K562 (cell line): ENCODE results near the gene CRYBG3. TPM values are rescaled to one million over a fixed set of nuclear protein-coding genes. Genes with fewer than 3 reads are reported as not detected.

Experiments
- ARHGAP35 ChIP-seq: fragments of 450-650 bp; IDR thresholded peaks from 2 replicates; pipeline ENCODE4 v1.6.1; 2018; ENCODE audit not compliant: partially characterized antibody
- CBFB ChIP-seq: sonication (generic); formaldehyde crosslinking; IDR thresholded peaks from 2 replicates; pipeline ENCODE4 v1.4.0; 2020; ENCODE audit warnings: mild to moderate bottlenecking, missing genetic modification reagents
- CREB1 ChIP-seq, 2 experiments: sonication (generic) in 1 of 2; formaldehyde crosslinking in 1 of 2; IDR thresholded peaks; 2 replicates each; pipeline versions ENCODE4 v1.6.1 to v1.8.0; 2012 to 2022; ENCODE audit warnings: inconsistent platforms in 1 of 2, mild to moderate bottlenecking in 1 of 2, missing genetic modification reagents in 1 of 2, moderate library complexity in 1 of 2
- CREM ChIP-seq: IDR thresholded peaks from 2 replicates; pipeline ENCODE4 v1.6.1; 2014; ENCODE audit warnings: antibody characterized with exemption, low read depth
- FOS ChIP-seq: IDR thresholded peaks from 3 replicates; pipeline ENCODE4 v1.6.1; 2011; ENCODE audit not compliant: insufficient read length; ENCODE audit errors: extremely low read depth
- HDAC3 ChIP-seq: fragments of 450-650 bp; IDR thresholded peaks from 2 replicates; pipeline ENCODE4 v1.6.1; 2018; ENCODE audit warnings: borderline replicate concordance, mild to moderate bottlenecking, moderate library complexity; ENCODE audit not compliant: partially characterized antibody
- NCOR1 ChIP-seq: fragments of 450-650 bp; IDR thresholded peaks from 2 replicates; pipeline ENCODE4 v1.6.1; 2016; ENCODE audit warnings: mild to moderate bottlenecking, moderate library complexity
- PHTF2 ChIP-seq: fragments of 250-450 bp; sonication (Bioruptor Pico); IDR thresholded peaks from 2 replicates; pipeline ENCODE4 v1.5.0; 2021; ENCODE audit warnings: mild to moderate bottlenecking
- PPARD ChIP-seq: fragments of 250-450 bp; sonication (Bioruptor Pico); IDR thresholded peaks from 2 replicates; pipeline ENCODE4 v1.8.0; 2022; ENCODE audit warnings: inconsistent platforms, mild to moderate bottlenecking, moderate library complexity
- SIX5 ChIP-seq, 2 experiments: IDR thresholded peaks; 2 replicates each; pipeline ENCODE4 v1.6.1; 2011; ENCODE audit warnings: low read length in 2 of 2, borderline replicate concordance in 1 of 2, low read depth in 1 of 2, mild to moderate bottlenecking in 1 of 2, moderate library complexity in 1 of 2; ENCODE audit not compliant: insufficient read depth in 1 of 2
- TSC22D4 ChIP-seq: fragments of 450-650 bp; IDR thresholded peaks from 2 replicates; pipeline ENCODE4 v1.6.1; 2016; ENCODE audit warnings: missing genetic modification characterization, missing biosample characterization, control low read depth
- ZNF121 ChIP-seq: sonication (generic); formaldehyde crosslinking; conservative IDR thresholded peaks from 2 replicates; pipeline ENCODE4 v1.8.0; 2022; ENCODE audit warnings: missing genetic modification reagents
- ZNF668 ChIP-seq: fragments of 250-450 bp; sonication (Bioruptor Pico); IDR thresholded peaks from 2 replicates; pipeline ENCODE4 v1.8.0; 2022; ENCODE audit warnings: mild to moderate bottlenecking, inconsistent platforms
- polyA plus RNA-seq, 8 experiments: library from polyadenylated mRNA; depleted of rRNA in 4 of 8; stranded (reverse) in 5 of 8; unstranded in 3 of 8; fragments of >200 nt; fragmentation: Nextera tagmentation in 2 of 8; fragmentation: Illumina TruSeq in 1 of 8; extraction: Ambion mirVana in 2 of 8; extraction: Trizol in 1 of 8; gene quantifications; 2 replicates each; pipeline versions ENCODE4 v1.2.1 to v1.2.3, GENCODE V29; 2011 to 2014; ENCODE audit warnings: inconsistent platforms in 1 of 8, missing spikeins in 1 of 8
- total RNA-seq, 7 experiments: library from RNA; depleted of rRNA in 6 of 7; stranded (reverse); fragments of >200 nt in 6 of 7; fragmentation: Illumina TruSeq in 2 of 7; extraction: Trizol in 2 of 7; gene quantifications; 2 replicates each; pipeline versions ENCODE4 v1.2.1 to v1.2.3, GENCODE V29; 2011 to 2021; ENCODE audit warnings: low replicate concordance in 1 of 7
- TF ChIP-seq, protein P1 (sequence below): sonication (generic); formaldehyde crosslinking; IDR thresholded peaks from 2 replicates; pipeline ENCODE4 v1.4.0; 2020; ENCODE audit warnings: mild to moderate bottlenecking, missing genetic modification reagents
- TF ChIP-seq, protein P2 (sequence below): fragments of 450-650 bp; IDR thresholded peaks from 2 replicates; pipeline ENCODE4 v1.6.1; 2016; ENCODE audit warnings: mild to moderate bottlenecking, moderate library complexity

The CRYBG3 gene
- total and polyA plus RNA-seq, 9 of the 15 experiments (the other 6 are each of a cell fraction or from before 2014, with no cell fraction given): 0.08 to 0.72 (median 0.18) TPM

DNA sequence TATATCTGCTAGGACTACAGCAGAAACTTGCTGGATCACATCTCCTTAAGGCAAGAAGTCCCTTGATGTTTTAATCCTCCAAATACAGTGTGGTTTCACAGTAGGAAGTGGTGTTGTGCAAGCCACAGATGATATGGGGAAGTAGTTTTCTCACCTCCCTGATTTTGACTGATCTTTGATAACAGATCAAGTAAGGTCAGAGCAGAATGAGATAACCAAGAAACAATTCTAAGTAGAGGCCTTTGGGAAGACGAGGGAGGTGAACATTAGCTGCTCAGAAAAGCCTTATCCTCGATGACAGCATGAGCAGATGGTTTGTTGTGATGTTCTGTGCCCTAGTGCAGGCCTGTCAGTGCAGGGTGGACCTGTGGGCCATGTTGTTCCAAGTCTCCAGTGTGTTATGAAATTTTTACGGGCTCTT, 89.1 kb downstream of the CRYBG3 start (continued):
- no peak for TF ChIP-seq ZNF121 (CRISPR knock-in tag)
- TF ChIP-seq, protein P1, sequence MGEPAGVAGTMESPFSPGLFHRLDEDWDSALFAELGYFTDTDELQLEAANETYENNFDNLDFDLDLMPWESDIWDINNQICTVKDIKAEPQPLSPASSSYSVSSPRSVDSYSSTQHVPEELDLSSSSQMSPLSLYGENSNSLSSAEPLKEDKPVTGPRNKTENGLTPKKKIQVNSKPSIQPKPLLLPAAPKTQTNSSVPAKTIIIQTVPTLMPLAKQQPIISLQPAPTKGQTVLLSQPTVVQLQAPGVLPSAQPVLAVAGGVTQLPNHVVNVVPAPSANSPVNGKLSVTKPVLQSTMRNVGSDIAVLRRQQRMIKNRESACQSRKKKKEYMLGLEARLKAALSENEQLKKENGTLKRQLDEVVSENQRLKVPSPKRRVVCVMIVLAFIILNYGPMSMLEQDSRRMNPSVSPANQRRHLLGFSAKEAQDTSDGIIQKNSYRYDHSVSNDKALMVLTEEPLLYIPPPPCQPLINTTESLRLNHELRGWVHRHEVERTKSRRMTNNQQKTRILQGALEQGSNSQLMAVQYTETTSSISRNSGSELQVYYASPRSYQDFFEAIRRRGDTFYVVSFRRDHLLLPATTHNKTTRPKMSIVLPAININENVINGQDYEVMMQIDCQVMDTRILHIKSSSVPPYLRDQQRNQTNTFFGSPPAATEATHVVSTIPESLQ (CRISPR knock-in tag): no peak
- no peak for TF ChIP-seq CBFB
- TF ChIP-seq HDAC3: peak; percentile 46
- 0 out of 2 replicates have a peak, but pooled peaks have one; percentile 11 for TF ChIP-seq CREM
- TF ChIP-seq, protein P2, sequence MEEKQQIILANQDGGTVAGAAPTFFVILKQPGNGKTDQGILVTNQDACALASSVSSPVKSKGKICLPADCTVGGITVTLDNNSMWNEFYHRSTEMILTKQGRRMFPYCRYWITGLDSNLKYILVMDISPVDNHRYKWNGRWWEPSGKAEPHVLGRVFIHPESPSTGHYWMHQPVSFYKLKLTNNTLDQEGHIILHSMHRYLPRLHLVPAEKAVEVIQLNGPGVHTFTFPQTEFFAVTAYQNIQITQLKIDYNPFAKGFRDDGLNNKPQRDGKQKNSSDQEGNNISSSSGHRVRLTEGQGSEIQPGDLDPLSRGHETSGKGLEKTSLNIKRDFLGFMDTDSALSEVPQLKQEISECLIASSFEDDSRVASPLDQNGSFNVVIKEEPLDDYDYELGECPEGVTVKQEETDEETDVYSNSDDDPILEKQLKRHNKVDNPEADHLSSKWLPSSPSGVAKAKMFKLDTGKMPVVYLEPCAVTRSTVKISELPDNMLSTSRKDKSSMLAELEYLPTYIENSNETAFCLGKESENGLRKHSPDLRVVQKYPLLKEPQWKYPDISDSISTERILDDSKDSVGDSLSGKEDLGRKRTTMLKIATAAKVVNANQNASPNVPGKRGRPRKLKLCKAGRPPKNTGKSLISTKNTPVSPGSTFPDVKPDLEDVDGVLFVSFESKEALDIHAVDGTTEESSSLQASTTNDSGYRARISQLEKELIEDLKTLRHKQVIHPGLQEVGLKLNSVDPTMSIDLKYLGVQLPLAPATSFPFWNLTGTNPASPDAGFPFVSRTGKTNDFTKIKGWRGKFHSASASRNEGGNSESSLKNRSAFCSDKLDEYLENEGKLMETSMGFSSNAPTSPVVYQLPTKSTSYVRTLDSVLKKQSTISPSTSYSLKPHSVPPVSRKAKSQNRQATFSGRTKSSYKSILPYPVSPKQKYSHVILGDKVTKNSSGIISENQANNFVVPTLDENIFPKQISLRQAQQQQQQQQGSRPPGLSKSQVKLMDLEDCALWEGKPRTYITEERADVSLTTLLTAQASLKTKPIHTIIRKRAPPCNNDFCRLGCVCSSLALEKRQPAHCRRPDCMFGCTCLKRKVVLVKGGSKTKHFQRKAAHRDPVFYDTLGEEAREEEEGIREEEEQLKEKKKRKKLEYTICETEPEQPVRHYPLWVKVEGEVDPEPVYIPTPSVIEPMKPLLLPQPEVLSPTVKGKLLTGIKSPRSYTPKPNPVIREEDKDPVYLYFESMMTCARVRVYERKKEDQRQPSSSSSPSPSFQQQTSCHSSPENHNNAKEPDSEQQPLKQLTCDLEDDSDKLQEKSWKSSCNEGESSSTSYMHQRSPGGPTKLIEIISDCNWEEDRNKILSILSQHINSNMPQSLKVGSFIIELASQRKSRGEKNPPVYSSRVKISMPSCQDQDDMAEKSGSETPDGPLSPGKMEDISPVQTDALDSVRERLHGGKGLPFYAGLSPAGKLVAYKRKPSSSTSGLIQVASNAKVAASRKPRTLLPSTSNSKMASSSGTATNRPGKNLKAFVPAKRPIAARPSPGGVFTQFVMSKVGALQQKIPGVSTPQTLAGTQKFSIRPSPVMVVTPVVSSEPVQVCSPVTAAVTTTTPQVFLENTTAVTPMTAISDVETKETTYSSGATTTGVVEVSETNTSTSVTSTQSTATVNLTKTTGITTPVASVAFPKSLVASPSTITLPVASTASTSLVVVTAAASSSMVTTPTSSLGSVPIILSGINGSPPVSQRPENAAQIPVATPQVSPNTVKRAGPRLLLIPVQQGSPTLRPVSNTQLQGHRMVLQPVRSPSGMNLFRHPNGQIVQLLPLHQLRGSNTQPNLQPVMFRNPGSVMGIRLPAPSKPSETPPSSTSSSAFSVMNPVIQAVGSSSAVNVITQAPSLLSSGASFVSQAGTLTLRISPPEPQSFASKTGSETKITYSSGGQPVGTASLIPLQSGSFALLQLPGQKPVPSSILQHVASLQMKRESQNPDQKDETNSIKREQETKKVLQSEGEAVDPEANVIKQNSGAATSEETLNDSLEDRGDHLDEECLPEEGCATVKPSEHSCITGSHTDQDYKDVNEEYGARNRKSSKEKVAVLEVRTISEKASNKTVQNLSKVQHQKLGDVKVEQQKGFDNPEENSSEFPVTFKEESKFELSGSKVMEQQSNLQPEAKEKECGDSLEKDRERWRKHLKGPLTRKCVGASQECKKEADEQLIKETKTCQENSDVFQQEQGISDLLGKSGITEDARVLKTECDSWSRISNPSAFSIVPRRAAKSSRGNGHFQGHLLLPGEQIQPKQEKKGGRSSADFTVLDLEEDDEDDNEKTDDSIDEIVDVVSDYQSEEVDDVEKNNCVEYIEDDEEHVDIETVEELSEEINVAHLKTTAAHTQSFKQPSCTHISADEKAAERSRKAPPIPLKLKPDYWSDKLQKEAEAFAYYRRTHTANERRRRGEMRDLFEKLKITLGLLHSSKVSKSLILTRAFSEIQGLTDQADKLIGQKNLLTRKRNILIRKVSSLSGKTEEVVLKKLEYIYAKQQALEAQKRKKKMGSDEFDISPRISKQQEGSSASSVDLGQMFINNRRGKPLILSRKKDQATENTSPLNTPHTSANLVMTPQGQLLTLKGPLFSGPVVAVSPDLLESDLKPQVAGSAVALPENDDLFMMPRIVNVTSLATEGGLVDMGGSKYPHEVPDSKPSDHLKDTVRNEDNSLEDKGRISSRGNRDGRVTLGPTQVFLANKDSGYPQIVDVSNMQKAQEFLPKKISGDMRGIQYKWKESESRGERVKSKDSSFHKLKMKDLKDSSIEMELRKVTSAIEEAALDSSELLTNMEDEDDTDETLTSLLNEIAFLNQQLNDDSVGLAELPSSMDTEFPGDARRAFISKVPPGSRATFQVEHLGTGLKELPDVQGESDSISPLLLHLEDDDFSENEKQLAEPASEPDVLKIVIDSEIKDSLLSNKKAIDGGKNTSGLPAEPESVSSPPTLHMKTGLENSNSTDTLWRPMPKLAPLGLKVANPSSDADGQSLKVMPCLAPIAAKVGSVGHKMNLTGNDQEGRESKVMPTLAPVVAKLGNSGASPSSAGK: peak; percentile 36
- no peak for TF ChIP-seq ARHGAP35
- TF ChIP-seq PHTF2: no peak
- TF ChIP-seq CREB1 (IDR thresholded peaks at IDR 0.05): no peak
- no peak for TF ChIP-seq CREB1 (CRISPR knock-in tag; IDR thresholded peaks at IDR 0.05)
- no peak for TF ChIP-seq SIX5 (IDR thresholded peaks at IDR 0.05; ENCODE audit: borderline replicate concordance in 1 of 2, insufficient read depth in 1 of 2, low read depth in 1 of 2, low read length in 2 of 2)
- TF ChIP-seq ZNF668 (CRISPR knock-in tag): no peak
- peak; percentile 78 for TF ChIP-seq NCOR1
- no peak for TF ChIP-seq FOS
- TF ChIP-seq PPARD: no peak
- TF ChIP-seq TSC22D4 (tag): no peak
